K562 (cell line): ENCODE measurements around the gene GCHFR. TPM values are rescaled to one million over a fixed set of nuclear protein-coding genes. Genes with fewer than 3 reads are reported as not detected.

Source experiments
- ELF1 ChIP-seq: fragments of 200-800 bp; sonication (Bioruptor generic); IDR thresholded peaks from 2 replicates; pipeline ENCODE4 v1.6.1; 2016; ENCODE audit warnings: missing genetic modification characterization, missing compliant biosample characterization
- EP300 ChIP-seq: IDR thresholded peaks from 2 replicates; pipeline ENCODE4 v1.6.1; 2012; ENCODE audit warnings: low read length, improper control_type of control experiment
- EP400 ChIP-seq: fragments of 450-650 bp; IDR thresholded peaks from 2 replicates; pipeline ENCODE4 v1.6.1; 2017; ENCODE audit warnings: antibody characterized with exemption, mild to moderate bottlenecking, moderate library complexity
- EWSR1 ChIP-seq: fragments of 450-650 bp; IDR thresholded peaks from 2 replicates; pipeline ENCODE4 v1.6.1; 2018; ENCODE audit warnings: borderline replicate concordance, mild to moderate bottlenecking, low read depth, moderate library complexity; ENCODE audit not compliant: partially characterized antibody
- HDAC1 ChIP-seq, 2 experiments: fragments of 450-650 bp; IDR thresholded peaks; 2 replicates each; pipeline ENCODE4 v1.6.1; 2016 to 2017; ENCODE audit warnings: inconsistent platforms in 1 of 2, mild to moderate bottlenecking in 1 of 2, moderate library complexity in 1 of 2
- HOXB6 ChIP-seq: fragments of 250-450 bp; sonication (Bioruptor Pico); IDR thresholded peaks from 2 replicates; pipeline ENCODE4 v1.5.1; 2022; ENCODE audit warnings: mild to moderate bottlenecking, borderline replicate concordance
- IRF2 ChIP-seq: sonication (generic); formaldehyde crosslinking; IDR thresholded peaks from 2 replicates; pipeline ENCODE4 v1.8.1; 2022; ENCODE audit warnings: mild to moderate bottlenecking, missing genetic modification reagents
- MCM3 ChIP-seq: fragments of 450-650 bp; IDR thresholded peaks from 2 replicates; pipeline ENCODE4 v1.6.1; 2016
- MNT ChIP-seq, 2 experiments: fragments of 450-650 bp; conservative IDR thresholded peaks; 2 replicates each; pipeline ENCODE4 v1.6.1; 2017; ENCODE audit warnings: mild to moderate bottlenecking in 2 of 2, moderate library complexity in 2 of 2
- MXI1 ChIP-seq: IDR thresholded peaks from 2 replicates; pipeline ENCODE4 v1.6.1; 2011; ENCODE audit warnings: low read depth, mild to moderate bottlenecking, improper control_type of control experiment, low read length
- PRPF4 ChIP-seq: fragments of 200-400 bp; formaldehyde crosslinking; IDR thresholded peaks from one replicate; pipeline ENCODE4 v1.6.1; 2017; ENCODE audit warnings: low read length, low read depth, mild to moderate bottlenecking; ENCODE audit not compliant: insufficient read depth, poor library complexity, severe bottlenecking
- RBFOX2 ChIP-seq: fragments of 200-400 bp; formaldehyde crosslinking; IDR thresholded peaks from 2 replicates; pipeline ENCODE4 v1.6.1; 2017; ENCODE audit warnings: low read depth, mild to moderate bottlenecking, low read length, moderate library complexity
- SIN3A ChIP-seq, 2 experiments: fragments of 150-350 bp in 1 of 2; IDR thresholded peaks; 2 replicates each; pipeline ENCODE4 v1.6.1; 2011 to 2016; ENCODE audit warnings: borderline replicate concordance in 2 of 2, low read depth in 2 of 2, low read length in 2 of 2, mild to moderate bottlenecking in 2 of 2, moderate library complexity in 2 of 2; ENCODE audit not compliant: control insufficient read depth in 1 of 2
- SREBF2 ChIP-seq: sonication (generic); formaldehyde crosslinking; IDR thresholded peaks from 2 replicates; pipeline ENCODE4 v1.4.0; 2020; ENCODE audit warnings: mild to moderate bottlenecking, missing genetic modification reagents
- SUPT5H ChIP-seq: fragments of 450-650 bp; IDR thresholded peaks from 2 replicates; pipeline ENCODE4 v1.6.1; 2016
- YY1 ChIP-seq, 3 experiments: IDR thresholded peaks; 2 replicates each; pipeline ENCODE4 v1.6.1; 2011; ENCODE audit warnings: low read length in 2 of 3, mild to moderate bottlenecking in 2 of 3, moderate library complexity in 2 of 3, borderline replicate concordance in 1 of 3, control low read depth in 1 of 3, low read depth in 1 of 3; ENCODE audit not compliant: insufficient read depth in 3 of 3, insufficient replicate concordance in 2 of 3, control insufficient read depth in 1 of 3, insufficient read length in 1 of 3; ENCODE audit errors: extremely low read depth in 1 of 3
- ZNF212 ChIP-seq: fragments of 450-650 bp; formaldehyde crosslinking; IDR thresholded peaks from 2 replicates; pipeline ENCODE4 v1.4.0; 2020; ENCODE audit warnings: mild to moderate bottlenecking
- ZNF24 ChIP-seq: fragments of 450-650 bp; IDR thresholded peaks from 2 replicates; pipeline ENCODE4 v1.6.1; 2016
- ZNF507 ChIP-seq: conservative IDR thresholded peaks from 2 replicates; pipeline ENCODE4 v1.6.1; 2017; ENCODE audit warnings: missing genetic modification characterization, missing compliant biosample characterization
- ZZZ3 ChIP-seq: fragments of 450-650 bp; IDR thresholded peaks from 2 replicates; pipeline ENCODE4 v1.6.1; 2016; ENCODE audit warnings: antibody characterized with exemption, mild to moderate bottlenecking, moderate library complexity
- polyA plus RNA-seq, 8 experiments: library from polyadenylated mRNA; depleted of rRNA in 4 of 8; stranded (reverse) in 5 of 8; unstranded in 3 of 8; fragments of >200 nt; fragmentation: Nextera tagmentation in 2 of 8; fragmentation: Illumina TruSeq in 1 of 8; extraction: Ambion mirVana in 2 of 8; extraction: Trizol in 1 of 8; gene quantifications; 2 replicates each; pipeline versions ENCODE4 v1.2.1 to v1.2.3, GENCODE V29; 2011 to 2014; ENCODE audit warnings: inconsistent platforms in 1 of 8, missing spikeins in 1 of 8
- total RNA-seq, 7 experiments: library from RNA; depleted of rRNA in 6 of 7; stranded (reverse); fragments of >200 nt in 6 of 7; fragmentation: Illumina TruSeq in 2 of 7; extraction: Trizol in 2 of 7; gene quantifications; 2 replicates each; pipeline versions ENCODE4 v1.2.1 to v1.2.3, GENCODE V29; 2011 to 2021; ENCODE audit warnings: low replicate concordance in 1 of 7
- TF ChIP-seq, protein P1 (sequence below), 3 experiments: fragments of 200-800 bp in 1 of 3; fragments of 250-450 bp in 1 of 3; fragments of 450-650 bp in 1 of 3; sonication (Bioruptor Pico) in 1 of 3; sonication (Bioruptor generic) in 1 of 3; formaldehyde crosslinking in 1 of 3; IDR thresholded peaks; 2 replicates each; pipeline versions ENCODE4 v1.6.1 to v1.8.0; 2016 to 2022; ENCODE audit warnings: mild to moderate bottlenecking in 2 of 3, missing genetic modification characterization in 2 of 3, missing compliant biosample characterization in 1 of 3, moderate library complexity in 1 of 3

The GCHFR gene
- total and polyA plus RNA-seq, 9 of the 15 experiments (the other 6 are each of a cell fraction or from before 2014, with no cell fraction given): 8.7 to 83.5 (median 20.8) TPM

DNA sequence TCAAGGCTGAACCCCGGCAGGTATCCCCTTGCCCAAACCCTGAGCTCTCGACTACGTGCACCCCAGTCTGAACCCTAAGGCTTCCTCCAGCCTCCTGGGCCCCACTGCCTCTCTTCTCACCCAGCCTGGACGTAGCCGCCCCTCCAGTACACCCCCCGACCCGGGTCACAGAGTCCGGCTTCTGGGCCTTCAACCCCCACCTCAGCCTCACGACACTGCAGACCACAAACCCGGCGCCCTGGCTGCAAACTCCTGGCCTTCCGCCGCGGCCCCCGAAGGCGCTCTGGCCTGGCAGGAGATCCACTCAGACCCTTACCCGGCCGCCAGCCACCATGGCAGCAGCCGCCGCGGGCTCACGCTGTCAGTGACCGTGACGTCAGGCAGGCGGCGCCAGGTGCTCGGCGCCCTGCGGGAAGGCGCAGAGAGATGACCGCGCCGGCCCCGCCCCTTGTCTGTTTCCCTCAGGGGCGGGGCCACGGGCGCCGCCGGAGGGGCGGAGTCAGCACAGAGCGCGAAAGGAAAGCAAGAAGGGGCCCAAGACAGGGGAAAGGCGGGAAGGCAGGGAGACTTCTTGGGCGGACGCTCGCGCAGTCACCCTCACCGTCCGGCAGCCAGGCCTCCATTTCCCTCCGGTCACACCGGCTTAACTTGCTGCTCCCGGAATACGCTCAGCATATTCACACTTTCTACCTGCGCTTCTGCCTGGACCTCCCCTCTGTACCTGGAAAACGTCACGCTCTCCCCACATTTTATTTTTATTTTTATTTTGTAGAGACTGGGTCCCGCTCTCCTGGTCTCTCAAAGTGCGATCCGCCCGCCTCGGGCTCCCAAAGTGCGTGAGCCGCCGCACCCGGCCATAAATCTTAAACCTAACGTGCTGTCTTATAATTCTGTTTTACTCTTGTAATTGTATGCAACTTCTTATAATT lies 8.7 kb upstream of the GCHFR start, which contains the start of gene RMDN3 (continued):
- TF ChIP-seq MNT (conservative IDR thresholded peaks at IDR 0.05): peak; percentile 88 to 97
- peak; percentile 97 to 98 for TF ChIP-seq SIN3A (IDR thresholded peaks at IDR 0.05; ENCODE audit: borderline replicate concordance in 2 of 2, control insufficient read depth in 1 of 2, low read depth in 2 of 2, low read length in 2 of 2)
- no peak for TF ChIP-seq ZZZ3
- TF ChIP-seq YY1 (IDR thresholded peaks at IDR 0.05; ENCODE audit: borderline replicate concordance in 1 of 3, control insufficient read depth in 1 of 3, extremely low read depth in 1 of 3, insufficient read depth in 3 of 3, insufficient read length in 1 of 3, insufficient replicate concordance in 2 of 3, low read depth in 1 of 3, low read length in 2 of 3): peak in 2 of 3 experiments; percentile 80 to 86
- TF ChIP-seq MXI1: peak; percentile 89
- no peak for TF ChIP-seq MCM3
- TF ChIP-seq SUPT5H: peak; percentile 93
- no peak for TF ChIP-seq HOXB6
- TF ChIP-seq, protein P1, sequence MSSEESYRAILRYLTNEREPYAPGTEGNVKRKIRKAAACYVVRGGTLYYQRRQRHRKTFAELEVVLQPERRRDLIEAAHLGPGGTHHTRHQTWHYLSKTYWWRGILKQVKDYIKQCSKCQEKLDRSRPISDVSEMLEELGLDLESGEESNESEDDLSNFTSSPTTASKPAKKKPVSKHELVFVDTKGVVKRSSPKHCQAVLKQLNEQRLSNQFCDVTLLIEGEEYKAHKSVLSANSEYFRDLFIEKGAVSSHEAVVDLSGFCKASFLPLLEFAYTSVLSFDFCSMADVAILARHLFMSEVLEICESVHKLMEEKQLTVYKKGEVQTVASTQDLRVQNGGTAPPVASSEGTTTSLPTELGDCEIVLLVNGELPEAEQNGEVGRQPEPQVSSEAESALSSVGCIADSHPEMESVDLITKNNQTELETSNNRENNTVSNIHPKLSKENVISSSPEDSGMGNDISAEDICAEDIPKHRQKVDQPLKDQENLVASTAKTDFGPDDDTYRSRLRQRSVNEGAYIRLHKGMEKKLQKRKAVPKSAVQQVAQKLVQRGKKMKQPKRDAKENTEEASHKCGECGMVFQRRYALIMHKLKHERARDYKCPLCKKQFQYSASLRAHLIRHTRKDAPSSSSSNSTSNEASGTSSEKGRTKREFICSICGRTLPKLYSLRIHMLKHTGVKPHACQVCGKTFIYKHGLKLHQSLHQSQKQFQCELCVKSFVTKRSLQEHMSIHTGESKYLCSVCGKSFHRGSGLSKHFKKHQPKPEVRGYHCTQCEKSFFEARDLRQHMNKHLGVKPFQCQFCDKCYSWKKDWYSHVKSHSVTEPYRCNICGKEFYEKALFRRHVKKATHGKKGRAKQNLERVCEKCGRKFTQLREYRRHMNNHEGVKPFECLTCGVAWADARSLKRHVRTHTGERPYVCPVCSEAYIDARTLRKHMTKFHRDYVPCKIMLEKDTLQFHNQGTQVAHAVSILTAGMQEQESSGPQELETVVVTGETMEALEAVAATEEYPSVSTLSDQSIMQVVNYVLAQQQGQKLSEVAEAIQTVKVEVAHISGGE (CRISPR knock-in tag; IDR thresholded peaks at IDR 0.05): 0 out of 6 replicates have a peak, but pooled peaks of 1 of the 3 experiments have one; percentile 33
- no peak for TF ChIP-seq ZNF507
- peak; percentile 41; the same call in 1 of the 2 replicates for TF ChIP-seq EP300
- TF ChIP-seq ZNF24: no peak
- TF ChIP-seq EP400: peak; percentile 77
- no peak for TF ChIP-seq ZNF212 (CRISPR knock-in tag)
- TF ChIP-seq EWSR1: no peak
- TF ChIP-seq ELF1 (tag): peak; percentile 48; the same call in 1 of the 2 replicates
- TF ChIP-seq SREBF2 (CRISPR knock-in tag): no peak
- no peak for TF ChIP-seq IRF2 (CRISPR knock-in tag)
- no peak for TF ChIP-seq PRPF4
- peak in 1 of 2 experiments; percentile 96; a peak in 2 of 4 replicates for TF ChIP-seq HDAC1 (IDR thresholded peaks at IDR 0.05)
- peak; percentile 97 for TF ChIP-seq RBFOX2
